Brain microvascular endothelial cell (primary cell): Measurements from ENCODE around the gene HMGCLL1.

Experiments
- DNase-seq: peaks from one replicate; pipeline ENCODE4 v3.0.0-alpha.2; 2020
- H3K27ac ChIP-seq: fragments of 250-450 bp; sonication (Bioruptor Pico); 2 replicates; pipeline ENCODE4 v1.5.1; 2020; ENCODE audit warnings: mild to moderate bottlenecking, moderate library complexity
- H3K27me3 ChIP-seq: fragments of 250-450 bp; sonication (Bioruptor Pico); replicated peaks from 2 replicates; pipeline ENCODE4 v1.5.1; 2020; ENCODE audit warnings: mild to moderate bottlenecking
- H3K36me3 ChIP-seq: fragments of 250-450 bp; sonication (Bioruptor Pico); replicated peaks from 2 replicates; pipeline ENCODE4 v1.5.1; 2020; ENCODE audit warnings: mild to moderate bottlenecking
- H3K4me3 ChIP-seq: 2 replicates; pipeline ENCODE4 v1.5.1; 2011; ENCODE audit warnings: low read depth, mild to moderate bottlenecking, control low read depth, low read length, moderate library complexity
- in situ Hi-C: cut with HindIII; loops from 2 replicates; pipeline ENCODE4 v1.10.0; 2017; ENCODE audit warnings: low sequenced_read_pairs, low pct_ligation_motif_present
- TF ChIP-seq, protein P1 (sequence below): IDR thresholded peaks from 2 replicates; pipeline ENCODE4 v1.5.1; 2011; ENCODE audit warnings: low read depth, mild to moderate bottlenecking, moderate library complexity, low read length, control low read depth, inconsistent platforms; ENCODE audit errors: missing control alignments

Gene HMGCLL1

DNA sequence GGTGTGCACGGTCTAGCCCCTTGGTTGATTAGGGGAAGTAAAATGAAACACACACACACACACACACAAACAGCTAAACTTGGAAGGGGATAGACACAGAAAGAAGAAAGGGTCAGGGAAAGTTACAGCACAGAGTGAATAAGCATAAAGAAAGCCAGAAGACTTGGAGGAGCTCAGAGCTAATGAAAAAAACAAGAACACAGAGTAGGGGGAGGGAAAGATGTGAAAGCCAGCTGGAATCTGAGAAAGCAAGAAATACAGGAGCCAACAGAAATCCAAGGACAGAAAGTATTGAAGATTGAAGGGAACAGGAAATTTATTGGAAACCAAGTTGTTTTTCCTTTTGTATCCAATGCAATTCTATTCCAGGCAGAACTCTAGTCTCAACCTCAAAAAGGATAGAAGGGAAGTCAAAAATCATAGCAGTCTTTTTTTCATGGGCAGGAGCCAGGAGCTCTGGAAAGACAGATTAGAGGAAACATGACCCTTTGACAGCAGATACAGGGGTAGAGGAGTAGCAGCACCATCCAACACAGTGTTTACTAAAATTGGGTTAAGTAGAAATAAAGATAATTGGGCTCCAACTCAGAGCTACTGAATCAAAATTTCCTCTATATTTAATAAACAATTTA, 10.1 kb downstream of the HMGCLL1 start:
- Histone ChIP-seq H3K4me3 (no peak overlapping the region), H3K36me3 (no peaks in the 10 kb centered on the region), H3K27ac (no peak overlapping the region), H3K27me3 (no peaks in the 10 kb centered on the region)
- DNase-seq, result no peak
- in situ Hi-C loops, result no loop called here
- TF ChIP-seq, protein P1, sequence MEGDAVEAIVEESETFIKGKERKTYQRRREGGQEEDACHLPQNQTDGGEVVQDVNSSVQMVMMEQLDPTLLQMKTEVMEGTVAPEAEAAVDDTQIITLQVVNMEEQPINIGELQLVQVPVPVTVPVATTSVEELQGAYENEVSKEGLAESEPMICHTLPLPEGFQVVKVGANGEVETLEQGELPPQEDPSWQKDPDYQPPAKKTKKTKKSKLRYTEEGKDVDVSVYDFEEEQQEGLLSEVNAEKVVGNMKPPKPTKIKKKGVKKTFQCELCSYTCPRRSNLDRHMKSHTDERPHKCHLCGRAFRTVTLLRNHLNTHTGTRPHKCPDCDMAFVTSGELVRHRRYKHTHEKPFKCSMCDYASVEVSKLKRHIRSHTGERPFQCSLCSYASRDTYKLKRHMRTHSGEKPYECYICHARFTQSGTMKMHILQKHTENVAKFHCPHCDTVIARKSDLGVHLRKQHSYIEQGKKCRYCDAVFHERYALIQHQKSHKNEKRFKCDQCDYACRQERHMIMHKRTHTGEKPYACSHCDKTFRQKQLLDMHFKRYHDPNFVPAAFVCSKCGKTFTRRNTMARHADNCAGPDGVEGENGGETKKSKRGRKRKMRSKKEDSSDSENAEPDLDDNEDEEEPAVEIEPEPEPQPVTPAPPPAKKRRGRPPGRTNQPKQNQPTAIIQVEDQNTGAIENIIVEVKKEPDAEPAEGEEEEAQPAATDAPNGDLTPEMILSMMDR, result no peak

DNA sequence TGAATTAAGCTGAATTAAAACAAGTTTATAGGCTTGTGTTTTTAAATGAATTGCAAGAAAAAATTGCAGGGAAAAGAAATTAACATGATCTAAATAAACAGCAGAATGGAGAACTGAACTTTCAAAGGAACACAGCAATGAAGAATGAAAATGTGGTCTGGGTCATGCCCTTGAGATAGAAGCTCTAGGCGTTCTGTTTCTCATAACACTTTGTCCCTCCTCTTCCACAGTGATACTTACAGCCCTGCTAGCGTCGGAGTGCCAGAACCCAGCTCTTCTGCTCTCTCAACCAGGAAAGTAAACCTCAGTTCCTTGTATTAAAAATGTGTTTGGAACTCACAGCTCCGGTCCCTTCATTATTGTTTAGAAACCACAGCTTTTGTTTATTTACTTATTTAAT, 11.4 kb downstream of the HMGCLL1 start:
- no peak overlapping the region for H3K27ac ChIP-seq
- H3K4me3 ChIP-seq, result no peak overlapping the region
- TF ChIP-seq, protein P1, result no peak
- in situ Hi-C loops, result no loop called here
- H3K36me3 ChIP-seq, result no peaks in the 10 kb centered on the region
- no peak for DNase-seq
- no peaks in the 10 kb centered on the region for H3K27me3 ChIP-seq

DNA sequence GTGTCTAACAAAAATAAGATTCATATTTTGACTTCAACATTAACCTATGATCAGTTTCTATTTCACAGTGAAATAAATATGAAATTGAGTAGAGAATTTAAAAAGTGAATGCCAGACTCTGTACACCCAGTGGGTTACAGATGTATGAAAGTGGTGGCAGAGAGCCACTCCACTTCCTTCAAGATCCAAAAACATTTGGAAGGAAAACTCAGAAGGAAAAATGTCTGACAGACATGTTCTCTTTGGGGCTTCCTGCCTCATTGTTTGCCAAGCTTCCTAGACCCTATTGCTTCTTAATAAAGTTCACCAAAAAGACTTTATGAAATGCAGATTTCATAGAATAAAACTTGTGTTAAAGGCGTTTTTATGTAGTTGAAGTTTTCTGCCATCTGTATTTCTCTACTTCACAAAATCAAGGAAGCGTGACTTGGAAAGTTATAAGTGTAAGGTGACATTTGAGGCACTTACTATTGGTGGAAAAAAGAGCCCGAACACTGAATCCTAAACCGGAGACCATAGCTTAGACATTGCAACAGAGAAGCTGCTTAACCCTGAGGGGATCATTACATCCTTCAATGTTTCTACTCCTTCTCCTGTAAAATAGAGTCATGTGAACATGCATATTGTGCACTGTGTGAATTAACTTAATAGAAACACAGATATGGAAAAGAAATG, 12.8 kb downstream of the HMGCLL1 start:
- in situ Hi-C loops, result no loop called here
- TF ChIP-seq, protein P1, result no peak
- Histone ChIP-seq H3K27me3 (no peaks in the 10 kb centered on the region), H3K27ac (no peak overlapping the region), H3K36me3 (no peaks in the 10 kb centered on the region), H3K4me3 (no peak overlapping the region)
- no peak for DNase-seq

DNA sequence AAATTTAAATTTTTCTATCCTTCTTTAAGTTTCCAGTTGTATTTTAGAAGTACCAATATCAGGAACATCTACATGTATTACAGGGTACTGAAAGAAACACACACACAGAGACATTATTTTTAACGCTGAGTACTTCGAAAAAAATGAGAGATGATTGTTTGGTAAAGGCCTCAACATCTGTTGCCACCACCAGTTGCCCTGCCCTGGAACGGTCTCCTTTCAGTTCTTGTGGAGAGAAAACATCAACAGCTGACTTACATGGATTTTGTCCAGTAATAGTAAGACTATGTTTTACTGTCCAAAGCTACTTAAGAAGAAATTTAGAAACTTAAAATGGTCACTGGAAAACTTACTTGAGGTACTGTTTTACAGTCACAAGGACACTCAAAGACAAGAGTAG, 16.7 kb downstream of the HMGCLL1 start:
- H3K27ac ChIP-seq, result no peak overlapping the region
- H3K4me3 ChIP-seq, result no peak overlapping the region
- TF ChIP-seq, protein P1, result no peak
- DNase-seq, result no peak
- no peaks in the 10 kb centered on the region for H3K27me3 ChIP-seq
- no peaks in the 10 kb centered on the region for H3K36me3 ChIP-seq
- in situ Hi-C loops, result no loop called here

DNA sequence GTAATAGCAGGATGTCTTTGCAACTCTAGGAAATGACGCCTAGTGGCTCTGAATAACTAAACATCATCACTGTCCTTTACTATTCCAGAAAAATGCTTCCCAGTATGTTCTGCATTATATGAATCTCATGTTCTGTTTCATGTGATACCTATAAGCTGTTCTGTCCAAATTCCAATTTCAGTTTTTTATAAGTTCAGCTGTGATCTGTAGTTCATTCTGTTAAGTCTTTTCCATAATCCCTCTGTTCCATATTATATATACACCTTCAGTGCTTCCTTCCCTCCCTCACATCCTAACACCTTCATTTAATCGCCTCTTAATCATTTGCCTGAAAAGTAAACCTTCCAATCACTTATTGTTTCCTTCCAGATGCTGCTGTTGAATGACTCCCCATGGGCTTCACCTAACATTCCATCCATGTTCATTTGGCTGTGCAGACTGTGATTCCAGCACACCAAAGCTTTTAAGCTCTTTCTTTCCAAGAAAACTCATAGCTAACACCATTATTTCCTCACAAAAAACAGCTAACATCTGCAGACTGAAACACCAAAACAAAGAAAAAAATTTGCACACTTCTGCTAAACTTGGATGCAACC, 18.6 kb downstream of the HMGCLL1 start:
- Histone ChIP-seq H3K27me3 (no peaks in the 10 kb centered on the region), H3K4me3 (no peak overlapping the region), H3K36me3 (no peaks in the 10 kb centered on the region), H3K27ac (no peak overlapping the region)
- TF ChIP-seq, protein P1, result no peak
- in situ Hi-C loops, result no loop called here
- DNase-seq, result no peak
